ENCODE measurements around the gene KLK11.
"Not testable (repeated sequence)": the region's sequence is repeated elsewhere in the genome, so short reads cannot be mapped to it uniquely, and the experiment has no call there.

Gene KLK11

DNA sequence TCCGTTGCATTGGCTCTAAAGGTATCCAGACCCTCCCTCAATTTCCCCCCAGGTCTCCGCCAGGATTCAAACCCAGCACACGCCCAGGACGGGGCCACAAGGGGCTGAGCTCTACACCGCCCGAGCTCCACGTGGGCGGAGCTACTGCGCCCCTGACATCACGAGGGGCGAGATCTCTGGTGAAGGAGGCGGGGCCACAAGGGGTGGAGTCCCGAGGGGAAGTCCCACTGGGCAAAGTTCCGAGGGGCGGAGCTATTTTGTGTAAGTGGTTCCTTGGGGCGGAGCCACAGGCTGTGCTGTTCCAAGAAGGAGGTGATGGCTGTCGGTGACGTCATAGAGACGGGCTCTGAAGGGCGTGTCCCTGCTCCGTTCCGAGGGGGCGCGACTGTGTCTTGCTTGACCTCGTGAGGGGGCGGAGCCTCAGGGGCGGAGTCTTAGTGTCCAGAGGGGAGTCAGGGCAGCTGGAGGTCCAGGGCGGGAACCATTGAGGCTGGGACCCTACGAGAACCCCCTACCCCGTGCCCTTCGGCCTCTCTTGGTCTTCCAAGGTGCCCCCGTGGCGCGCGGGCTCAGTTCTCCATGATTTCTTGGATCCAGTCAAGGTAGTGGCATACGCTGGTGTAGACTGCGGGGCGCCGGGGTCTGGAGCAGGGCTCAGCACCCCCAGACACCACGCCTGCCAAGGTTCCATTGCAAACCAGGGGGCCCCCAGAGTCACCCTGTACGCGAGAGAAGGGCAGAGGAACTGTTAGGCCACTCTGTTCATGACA, 23.7 kb downstream of the KLK11 start:
- DNase-seq, result no peak

DNA sequence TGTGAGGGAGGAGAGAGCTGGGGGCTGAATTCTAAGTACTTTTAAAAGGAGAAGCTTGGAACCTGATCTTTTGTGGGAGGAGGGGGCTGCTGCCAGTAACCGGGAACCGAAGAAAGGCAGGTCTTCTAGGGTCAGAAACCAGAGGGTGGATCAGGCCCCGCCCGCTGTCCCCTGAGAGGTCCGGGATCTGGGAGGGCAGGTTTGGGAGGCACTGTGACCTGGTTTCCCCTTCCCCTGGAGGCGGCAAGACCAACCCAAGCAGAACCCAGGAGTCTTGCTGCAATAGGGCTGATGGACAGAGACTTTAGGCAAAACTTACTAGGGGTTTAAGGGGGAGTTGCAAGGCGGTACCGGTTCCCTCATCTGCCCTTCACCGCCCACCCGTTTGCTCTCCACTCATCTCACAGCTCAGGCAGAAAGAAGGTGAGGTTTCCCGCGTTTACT, 24.3 kb downstream of the KLK11 start:
- DNase-seq, result no peak

DNA sequence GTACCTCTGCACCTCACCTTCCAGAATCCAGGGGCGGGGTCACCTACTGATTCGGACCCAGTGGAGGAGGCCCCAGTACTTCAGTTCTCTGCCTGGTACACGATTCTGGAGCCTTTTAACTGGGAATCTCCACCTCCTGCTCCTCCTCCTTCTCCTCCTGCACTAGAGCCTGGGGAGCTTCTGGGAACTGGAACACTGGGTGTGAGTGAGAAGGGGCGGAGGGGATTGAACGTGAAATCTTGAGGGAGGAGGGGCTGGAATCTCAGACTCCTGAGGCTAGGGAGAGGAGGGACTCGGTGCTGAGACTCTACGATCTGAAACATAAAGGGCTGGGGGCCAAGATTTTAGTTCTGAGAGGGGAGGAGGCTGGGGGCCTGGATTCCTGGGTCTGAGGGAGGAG, 24.9 kb downstream of the KLK11 start, which contains the start of gene KLK8:
TSS of gene KLK8 (minus strand) at position 90 of the 400 bp plus-strand sequence. CDS start 437 bp downstream, outside the sequence.
- no peak for DNase-seq

DNA sequence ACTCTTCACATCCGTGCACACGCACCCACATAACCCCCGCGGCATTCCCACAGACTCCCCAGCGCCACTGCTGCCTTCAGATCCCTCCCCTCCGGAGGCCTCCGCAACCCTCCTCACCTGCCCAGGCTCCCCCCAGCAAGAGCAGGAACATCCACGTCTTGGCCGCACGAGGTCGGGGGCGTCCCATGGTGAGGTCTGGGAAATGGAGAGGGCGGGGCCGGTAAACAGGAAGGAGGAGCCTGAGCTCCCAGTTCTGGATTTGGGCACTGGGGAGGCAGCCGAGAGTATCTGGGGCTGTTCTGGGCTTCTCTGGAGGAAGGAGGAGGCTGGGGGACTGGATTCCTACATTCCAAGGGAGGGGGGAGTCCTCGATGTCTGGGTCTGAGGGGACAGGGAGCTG, 25.4 kb downstream of the KLK11 start:
- no peak for DNase-seq

DNA sequence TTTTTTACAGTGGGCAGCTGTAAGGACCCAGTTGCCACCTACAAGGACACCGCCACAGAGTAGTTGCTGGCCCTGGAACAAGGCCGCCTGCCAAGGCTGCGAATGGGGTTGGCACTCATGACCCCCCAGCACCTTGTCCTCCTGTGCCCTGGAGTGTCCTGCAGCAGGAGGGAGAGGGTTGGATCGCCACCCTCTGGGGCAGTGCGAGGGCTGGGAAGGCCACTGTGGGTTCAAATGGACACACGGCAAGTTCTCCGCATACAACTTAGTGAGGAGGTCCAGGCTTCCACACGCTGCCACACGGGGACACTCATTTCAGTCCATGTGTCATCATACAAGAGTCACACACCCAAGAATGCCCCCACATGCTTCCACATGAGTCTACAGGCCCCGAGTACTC, 26.0 kb downstream of the KLK11 start:
- DNase-seq, result no peak

DNA sequence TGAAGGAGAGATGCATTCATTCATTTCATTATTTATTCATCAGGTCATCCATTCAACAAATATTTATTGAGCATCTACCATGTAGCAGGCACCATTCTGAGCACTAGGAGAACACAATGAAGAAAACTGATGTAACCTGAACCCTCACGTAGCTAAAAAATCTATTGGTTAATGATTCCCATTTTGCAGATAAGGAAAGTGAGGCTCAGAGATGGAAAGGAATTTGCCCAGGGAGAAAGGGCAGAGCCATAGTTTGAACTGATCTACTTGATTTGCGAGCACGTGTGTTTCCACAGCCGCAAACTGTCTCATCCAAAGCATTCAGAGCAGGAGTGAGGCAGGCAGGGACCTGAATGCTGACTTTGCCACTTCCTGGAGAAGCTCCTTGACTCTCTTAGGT, 27.7 kb downstream of the KLK11 start:
- DNase-seq, result no peak

DNA sequence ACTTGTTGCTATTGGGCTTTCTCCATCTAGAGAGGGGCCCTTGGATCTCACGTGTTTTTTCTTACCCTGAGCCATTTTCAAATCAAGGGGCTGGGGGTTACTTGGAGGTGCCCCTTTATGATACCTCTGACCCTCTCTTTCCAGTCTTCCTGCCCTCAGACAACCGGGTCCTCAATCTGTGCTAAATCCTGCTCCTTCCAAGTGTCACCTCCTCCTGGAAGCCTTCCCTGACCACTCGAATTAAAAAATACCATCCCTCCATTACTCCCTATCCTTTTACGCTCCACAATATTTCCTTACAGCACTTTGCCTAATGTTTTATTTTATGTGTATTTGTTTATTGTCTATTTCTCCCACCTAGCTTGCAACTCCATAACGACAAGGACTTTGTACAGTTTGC, 28.4 kb downstream of the KLK11 start:
- DNase-seq, result no peak

DNA sequence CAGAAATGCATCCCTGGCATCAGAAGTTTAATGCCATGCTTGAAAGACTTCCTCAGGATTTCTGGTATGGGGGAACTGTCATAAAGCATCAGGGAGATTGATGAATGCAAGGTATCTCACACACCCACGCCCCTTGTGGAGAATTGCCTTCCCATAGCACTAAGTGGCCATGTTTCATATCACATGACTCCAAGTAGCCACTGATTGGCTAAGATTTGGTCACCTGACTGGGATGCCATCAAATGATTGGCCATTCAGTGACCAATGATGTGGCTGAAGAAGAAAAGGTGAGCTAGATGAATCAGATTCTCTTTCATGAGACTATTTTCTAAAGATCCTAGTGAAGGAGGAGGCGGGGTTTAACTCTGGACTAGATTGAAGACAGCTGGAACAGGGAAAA, 32.3 kb downstream of the KLK11 start:
- no peak for DNase-seq

DNA sequence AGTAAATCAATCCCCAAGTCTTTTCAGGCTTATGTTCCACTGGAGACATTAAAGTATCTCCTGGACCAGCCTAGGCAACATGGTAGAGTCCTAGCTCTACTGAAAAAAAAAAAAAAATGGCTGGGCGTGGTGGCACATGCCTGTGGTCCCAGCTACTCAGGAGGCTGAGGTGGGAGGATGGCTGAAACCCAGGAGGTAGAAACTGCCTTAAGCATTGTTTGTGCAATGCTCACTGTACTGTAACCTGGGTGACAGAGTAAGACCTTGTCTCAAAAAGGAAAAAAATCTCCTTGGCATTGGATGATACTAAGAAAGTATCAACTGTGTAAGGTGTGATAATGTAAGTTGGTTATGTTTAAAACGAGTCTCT, 33.8 kb downstream of the KLK11 start:
- DNase-seq, result no peak

DNA sequence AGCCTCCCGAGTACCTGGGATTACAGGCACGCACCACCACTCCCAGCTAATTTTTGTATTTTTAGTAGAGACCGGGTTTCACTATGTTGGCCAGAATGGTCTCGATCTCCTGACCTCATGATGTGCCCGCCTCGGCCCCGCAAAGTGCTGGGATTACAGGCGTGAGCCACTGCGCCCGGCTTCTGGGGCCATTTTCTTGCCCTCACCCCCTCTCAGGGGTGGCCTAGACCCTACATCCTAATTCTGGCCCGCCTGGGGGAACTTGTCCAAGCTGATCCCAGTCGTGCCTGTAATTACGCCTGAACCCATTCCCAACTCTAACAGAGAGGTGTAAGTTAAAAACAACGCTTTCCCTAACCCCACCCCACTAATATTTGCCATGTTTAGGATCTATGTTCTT, 42.0 kb downstream of the KLK11 start:
- DNase-seq, result not testable (repeated sequence)

DNA sequence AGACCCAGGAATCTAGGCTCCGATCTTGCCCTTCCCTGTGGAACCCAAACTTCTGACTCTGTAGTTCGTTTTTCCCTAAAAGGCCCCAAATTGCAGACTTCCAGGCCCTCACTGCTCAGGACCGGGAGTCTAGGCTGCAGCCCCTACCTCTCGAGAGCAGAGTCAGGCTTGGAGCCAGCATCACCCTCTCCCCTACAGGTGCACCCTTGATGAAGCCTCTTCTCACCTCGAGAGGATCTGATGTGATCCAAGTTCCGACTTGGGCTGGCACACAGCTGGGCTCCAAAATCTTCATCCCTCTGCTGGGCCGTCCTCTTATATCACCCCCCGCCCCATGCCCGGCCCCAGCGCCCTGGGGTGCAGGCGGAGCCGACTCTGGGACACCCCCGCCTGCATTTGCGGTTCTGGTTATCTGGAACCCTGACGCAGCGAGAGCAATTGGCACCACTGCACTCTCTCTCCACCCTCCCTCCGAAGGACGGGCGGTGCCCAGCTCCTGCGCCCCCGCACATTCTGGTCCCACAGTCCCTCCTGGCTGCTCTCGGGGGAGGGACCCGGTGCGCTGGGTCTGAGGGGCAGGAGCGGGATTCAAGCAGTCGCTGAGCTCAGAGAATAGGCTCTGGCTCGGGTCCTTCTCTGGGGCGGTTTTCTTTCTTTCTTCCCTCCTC, 42.7 kb downstream of the KLK11 start, which contains the start of gene KLK7:
TSS of gene KLK7 (minus strand) at position 293 of the 668 bp plus-strand sequence. CDS start 1,518 bp downstream, outside the sequence.
- DNase-seq, result no peak

DNA sequence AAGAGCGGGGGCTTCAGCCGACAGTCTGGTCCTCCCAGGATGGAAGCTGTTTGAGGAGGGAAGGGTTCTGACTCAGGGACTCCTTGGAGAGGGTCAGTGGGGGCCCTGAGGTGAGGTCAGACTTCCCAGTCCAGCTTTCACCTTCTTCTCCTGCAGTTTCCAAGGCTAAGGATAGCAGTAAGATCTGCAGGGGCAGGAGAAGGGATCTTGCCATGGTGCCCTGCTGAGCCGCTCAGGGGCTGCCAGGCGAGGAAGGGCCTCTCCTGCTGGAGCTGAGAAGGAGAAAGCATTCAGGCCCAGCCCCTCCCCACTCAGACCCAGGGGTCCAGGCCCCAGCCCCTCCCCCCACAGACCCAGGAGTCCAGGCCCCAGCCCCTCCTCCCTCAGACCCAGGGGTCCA, 44.2 kb downstream of the KLK11 start:
- no peak for DNase-seq

DNA sequence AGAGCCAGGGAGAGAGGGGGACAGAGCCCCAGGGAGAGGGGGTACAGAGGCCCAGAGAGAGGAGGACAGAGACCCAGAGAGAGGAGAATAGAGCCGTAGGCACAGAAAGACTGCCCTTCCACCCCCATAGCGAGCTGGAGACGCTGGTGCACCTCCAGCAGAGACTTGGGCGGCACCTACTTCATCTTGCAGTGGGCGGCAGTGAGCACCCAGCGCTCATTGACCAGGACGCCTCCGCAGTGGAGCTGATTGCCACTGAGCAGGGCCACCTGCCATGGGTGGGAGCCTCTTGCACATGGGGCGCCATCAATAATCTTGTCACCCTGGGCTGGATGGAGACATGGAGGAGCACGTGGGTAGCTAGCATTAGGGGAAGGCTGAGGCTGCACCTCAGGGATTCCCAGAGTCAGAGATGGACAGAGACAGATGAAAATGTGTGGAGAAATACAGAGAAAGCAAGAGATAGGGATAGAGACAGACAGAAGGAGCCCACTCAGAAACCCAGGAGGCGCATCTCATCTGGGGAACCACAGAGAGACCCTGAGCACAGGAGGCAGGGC, 44.7 kb downstream of the KLK11 start:
- DNase-seq, result no peak

DNA sequence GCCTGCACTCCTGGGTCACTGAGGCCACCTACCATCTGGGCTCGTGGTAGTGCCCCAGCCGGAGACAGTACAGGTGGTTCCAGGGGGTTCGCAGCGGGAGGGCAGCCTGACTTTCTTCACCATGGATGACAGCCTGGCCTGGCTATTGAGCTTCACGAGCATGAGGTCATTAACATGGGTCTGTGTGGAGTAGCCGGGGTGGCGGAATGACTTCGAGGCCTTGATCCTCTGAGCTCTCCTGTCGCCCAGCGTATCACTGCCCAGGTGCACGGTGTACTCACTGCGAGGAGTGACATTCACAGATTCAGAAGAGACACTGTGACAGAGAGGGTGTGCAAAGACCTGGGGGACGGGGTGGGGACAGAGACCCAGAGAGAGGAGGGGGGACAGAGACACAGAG, 46.2 kb downstream of the KLK11 start:
- no peak for DNase-seq

DNA sequence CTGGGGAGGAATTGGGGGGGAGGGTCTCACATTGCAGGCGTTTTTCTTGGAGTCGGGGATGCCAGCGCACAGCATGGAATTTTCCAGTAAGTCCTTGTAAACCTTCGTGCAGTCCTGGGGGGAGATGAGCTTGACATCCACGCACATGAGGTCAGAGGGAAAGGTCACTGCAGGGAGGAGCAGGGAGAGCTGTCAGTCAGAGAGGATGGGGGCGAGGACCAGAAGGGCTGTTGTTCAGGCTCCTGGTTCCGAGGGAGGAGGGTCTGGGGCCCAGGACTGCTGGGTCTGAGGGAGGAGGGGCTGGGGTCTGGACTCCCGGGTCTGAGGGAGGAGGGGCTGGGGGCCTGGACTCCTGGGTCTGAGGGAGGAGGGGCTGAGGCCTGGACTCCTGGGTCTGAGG, 46.7 kb downstream of the KLK11 start:
- DNase-seq, result no peak

DNA sequence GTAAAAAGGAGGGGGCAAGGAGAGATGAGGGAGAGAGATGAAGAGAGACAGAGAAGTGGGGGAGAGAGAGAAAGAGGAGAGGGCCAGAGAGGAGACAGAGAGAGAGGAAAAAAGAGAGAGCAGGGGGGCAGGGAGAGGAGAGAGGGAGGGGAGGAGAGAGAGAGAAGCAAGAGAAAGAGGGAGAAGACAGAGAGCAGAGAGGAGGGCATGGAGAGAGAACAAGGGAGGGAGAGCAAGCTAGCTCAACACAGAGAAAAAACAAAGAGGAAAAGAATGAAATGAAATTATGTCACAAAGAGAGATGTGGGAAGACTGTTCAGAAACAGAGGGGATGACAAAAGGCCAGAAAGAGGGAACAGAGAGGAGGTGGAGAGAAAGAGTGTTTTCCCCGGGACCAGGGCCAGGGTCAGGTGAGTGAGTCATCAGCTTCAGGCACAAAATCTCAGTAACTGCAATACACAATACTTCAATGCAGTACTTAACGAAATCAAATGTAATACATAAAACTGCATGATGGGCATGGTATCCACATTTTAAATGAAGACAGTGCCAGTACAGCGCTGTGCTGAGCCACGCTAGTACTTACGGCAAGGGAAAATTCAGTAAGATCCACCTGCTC, 47.5 kb downstream of the KLK11 start:
- DNase-seq, result no peak

DNA sequence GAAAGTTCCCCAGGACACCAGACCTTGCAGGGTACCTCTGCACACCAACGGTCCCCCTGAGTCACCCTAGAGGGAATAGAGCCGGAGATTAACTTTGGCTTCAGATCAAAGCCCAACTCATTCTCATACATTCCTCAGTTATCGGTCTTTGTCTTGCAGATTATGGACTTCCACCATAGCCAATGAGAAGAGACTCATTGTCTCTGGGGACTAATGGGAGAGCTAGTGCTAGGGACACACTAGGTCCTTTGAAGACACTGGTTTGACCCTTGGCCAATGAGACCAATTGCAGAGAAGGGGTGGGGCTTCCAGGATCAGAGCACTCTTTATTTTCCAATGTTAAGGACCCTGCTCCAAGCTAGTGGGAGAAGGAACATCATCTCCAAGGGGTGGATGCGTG, 48.8 kb downstream of the KLK11 start:
- DNase-seq, result no peak

DNA sequence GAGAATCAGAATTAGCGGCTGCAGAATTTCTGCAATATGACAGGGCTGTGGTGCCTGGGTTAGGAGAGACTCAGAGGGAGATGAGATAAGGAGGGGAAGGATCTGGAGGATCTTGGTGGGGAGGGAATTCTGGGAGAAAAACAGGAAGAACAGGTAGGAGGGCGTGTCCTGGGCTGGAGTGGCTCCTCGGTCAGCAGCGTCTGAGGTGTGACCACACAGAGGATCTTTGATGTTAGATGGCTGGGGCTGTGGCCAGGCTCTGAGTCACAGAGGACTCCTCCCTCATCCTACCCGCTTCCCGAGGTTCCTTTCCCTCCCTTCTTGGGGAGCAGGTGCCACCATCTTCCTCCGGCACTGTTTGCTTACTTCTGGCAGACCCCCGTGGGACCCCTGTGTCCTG, 50.6 kb downstream of the KLK11 start:
- DNase-seq, result no peak

DNA sequence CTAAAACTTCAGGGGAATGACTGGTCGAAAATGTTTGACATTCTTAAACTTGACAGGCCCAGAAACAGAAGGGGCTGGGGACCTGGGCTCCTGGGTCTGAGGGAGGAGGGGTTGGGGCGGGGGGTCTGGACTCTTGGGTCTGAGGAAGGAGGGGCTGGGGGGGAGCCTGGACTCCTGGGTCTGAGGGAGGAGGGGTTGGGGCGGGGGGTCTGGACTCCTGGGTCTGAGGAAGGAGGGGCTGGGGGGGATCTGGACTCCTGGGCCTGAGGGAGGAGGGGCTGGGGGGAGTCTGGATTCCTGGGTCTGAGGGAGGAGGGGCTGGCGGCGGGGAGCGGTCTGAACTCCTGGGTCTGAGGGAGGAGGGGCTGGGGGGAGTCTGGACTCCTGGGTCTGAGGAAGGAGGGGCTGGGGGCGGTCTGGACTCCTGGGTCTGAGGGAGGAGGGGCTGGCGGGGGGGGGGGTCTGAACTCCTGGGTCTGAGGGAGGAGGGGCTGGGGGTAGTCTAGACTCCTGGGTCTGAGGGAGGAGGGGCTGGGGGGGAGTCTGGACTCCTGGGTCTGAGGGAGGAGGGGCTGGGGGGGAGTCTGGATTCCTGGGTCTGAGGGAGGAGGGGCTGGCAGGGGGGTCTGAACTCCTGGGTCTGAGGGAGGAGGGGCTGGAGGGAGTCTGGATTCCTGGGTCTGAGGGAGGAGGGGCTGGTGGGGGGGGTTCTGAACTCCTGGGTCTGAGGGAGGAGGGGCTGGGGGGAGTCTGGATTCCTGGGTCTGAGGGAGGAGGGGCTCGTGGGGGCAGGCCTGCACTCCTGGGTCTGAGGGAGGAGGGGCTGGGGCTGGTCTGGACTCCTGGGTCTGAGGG, 51.5 kb downstream of the KLK11 start:
- no peak for DNase-seq

DNA sequence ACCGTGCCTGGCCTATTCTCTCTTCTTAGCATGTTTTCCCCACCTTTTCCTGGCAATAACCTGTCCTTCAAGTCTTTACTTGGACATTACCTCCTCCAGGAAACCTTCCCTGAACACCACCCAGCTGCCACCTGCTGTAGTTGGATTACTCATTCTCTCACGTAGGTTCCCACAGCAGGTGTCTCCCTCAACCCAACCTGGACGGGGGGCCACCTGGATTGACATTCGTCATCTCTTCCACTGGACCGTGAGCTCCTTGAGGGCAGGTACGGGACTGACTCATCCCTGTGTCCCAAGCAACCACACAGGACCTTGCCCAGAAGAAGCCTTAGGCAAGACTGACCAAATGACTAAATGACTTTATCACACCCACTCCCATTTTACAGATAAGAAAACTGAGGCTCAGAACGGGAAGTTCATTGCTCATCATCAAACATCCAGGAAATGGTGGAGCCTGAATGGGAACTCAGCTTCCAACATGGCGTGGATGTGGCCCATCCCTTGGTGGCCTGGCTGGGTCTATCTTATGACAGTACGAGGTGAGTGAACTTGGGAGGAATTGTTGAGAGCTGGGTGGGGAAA, 53.5 kb downstream of the KLK11 start:
- DNase-seq, result no peak
